ENCODE results near the gene C1QTNF4.
A peak's percentile ranks its signal among the peaks of the same experiment; 100 is the strongest.
"Not testable (repeated sequence)": the region's sequence is repeated elsewhere in the genome, so short reads cannot be mapped to it uniquely, and the experiment has no call there.

The C1QTNF4 gene

GRCh38 chr11:47565340-47566148 lies 28.7 kb downstream of the C1QTNF4 start, which contains the start of gene PTPMT1:
Gene PTPMT1 (plus strand): TSS chr11:47565599. CDS start chr11:47565623, 24 bp downstream.
- DNase-seq (ENCODE audit: low read depth), result peak; percentile 82

- DNase-seq (ENCODE audit: low read depth), result no peak
These were observed 29.3 kb downstream of the C1QTNF4 start for GRCh38 chr11:47564933-47565339.

- not testable (repeated sequence) for DNase-seq (ENCODE audit: low read depth)
These were observed 29.8 kb downstream of the C1QTNF4 start for GRCh38 chr11:47564366-47564765.

- not testable (repeated sequence) for DNase-seq (ENCODE audit: low read depth)
These were observed 31.8 kb downstream of the C1QTNF4 start for GRCh38 chr11:47562393-47562792.

- DNase-seq (ENCODE audit: low read depth), result peak; percentile 13
These were observed 33.8 kb downstream of the C1QTNF4 start for GRCh38 chr11:47560426-47560825.

- DNase-seq (ENCODE audit: low read depth), result no peak
These were observed 35.5 kb downstream of the C1QTNF4 start for GRCh38 chr11:47558695-47559094.

GRCh38 chr11:47557004-47557403 lies 37.2 kb downstream of the C1QTNF4 start:
- not testable (repeated sequence) for DNase-seq (ENCODE audit: low read depth)

- no peak for DNase-seq (ENCODE audit: low read depth)
These were observed 40.8 kb downstream of the C1QTNF4 start for GRCh38 chr11:47553406-47553743.

- DNase-seq (ENCODE audit: low read depth), result peak; percentile 90
These were observed 41.4 kb downstream of the C1QTNF4 start, which contains the start of gene CELF1 for GRCh38 chr11:47552566-47553405. Gene CELF1 (minus strand): TSS chr11:47553132. CDS start chr11:47499523, 53,609 bp downstream.

GRCh38 chr11:47552056-47552565 lies 42.1 kb downstream of the C1QTNF4 start:
- peak; percentile 62 for DNase-seq (ENCODE audit: low read depth)

GRCh38 chr11:47551086-47551485 lies 43.1 kb downstream of the C1QTNF4 start:
- peak; percentile 34 for DNase-seq (ENCODE audit: low read depth)

GRCh38 chr11:47550288-47551047 lies 43.7 kb downstream of the C1QTNF4 start:
- DNase-seq (ENCODE audit: low read depth), result no peak

- DNase-seq (ENCODE audit: low read depth), result not testable (repeated sequence)
These were observed 47.9 kb downstream of the C1QTNF4 start for GRCh38 chr11:47546274-47546673.

GRCh38 chr11:47545298-47545697 lies 48.9 kb downstream of the C1QTNF4 start:
- DNase-seq (ENCODE audit: low read depth), result no peak

- no peak for DNase-seq (ENCODE audit: low read depth)
These were observed 53.1 kb downstream of the C1QTNF4 start for GRCh38 chr11:47541070-47541469.

GRCh38 chr11:47539681-47540039 lies 54.6 kb downstream of the C1QTNF4 start:
- DNase-seq (ENCODE audit: low read depth), result no peak
